HG03039 (cell line): ENCODE measurements around the gene IRF7.
"Not testable (repeated sequence)": the region's sequence is repeated elsewhere in the genome, so short reads cannot be mapped to it uniquely, and the experiment has no call there.

Experiments used
- ATAC-seq: cut with Tn5 transposase; IDR thresholded peaks from one replicate; pipeline ENCODE4 v1.9.1; 2021; ENCODE audit warnings: mild to moderate bottlenecking, moderate library complexity; ENCODE audit not compliant: unreplicated experiment

IRF7 gene

GRCh38 chr11:584287-584686 lies 31.5 kb downstream of the IRF7 start:
- ATAC-seq, result no peak

GRCh38 chr11:581752-582151 lies 34.0 kb downstream of the IRF7 start:
- ATAC-seq, result no peak

- no peak for ATAC-seq
Measured at GRCh38 chr11:581342-581741, 34.4 kb downstream of the IRF7 start.

GRCh38 chr11:579830-580601 lies 35.7 kb downstream of the IRF7 start:
- ATAC-seq, result no peak

GRCh38 chr11:578276-579035 lies 37.3 kb downstream of the IRF7 start:
- ATAC-seq, result no peak

- ATAC-seq, result no peak
Measured at GRCh38 chr11:577611-577894, 38.2 kb downstream of the IRF7 start.

GRCh38 chr11:576811-577610 lies 38.7 kb downstream of the IRF7 start:
- ATAC-seq, result no peak

- peak; percentile 66 for ATAC-seq
Measured at GRCh38 chr11:575996-576768, 39.6 kb downstream of the IRF7 start, which contains the start of gene PHRF1. Gene PHRF1 (plus strand): TSS chr11:576470. CDS start chr11:581513, 5,043 bp downstream.

- peak; percentile 31 for ATAC-seq
Measured at GRCh38 chr11:575313-575995, 40.3 kb downstream of the IRF7 start.

- ATAC-seq, result no peak
Measured at GRCh38 chr11:574632-575312, 41.0 kb downstream of the IRF7 start.

- ATAC-seq, result not testable (repeated sequence)
Measured at GRCh38 chr11:574031-574570, 41.6 kb downstream of the IRF7 start.

- no peak for ATAC-seq
Measured at GRCh38 chr11:573146-573759, 42.5 kb downstream of the IRF7 start.

GRCh38 chr11:571802-572185 lies 44.0 kb downstream of the IRF7 start:
- ATAC-seq, result no peak

- ATAC-seq, result no peak
Measured at GRCh38 chr11:569158-569885, 46.4 kb downstream of the IRF7 start.

- peak; percentile 73 for ATAC-seq
Measured at GRCh38 chr11:568306-569157, 47.2 kb downstream of the IRF7 start.

GRCh38 chr11:567629-568292 lies 48.0 kb downstream of the IRF7 start:
- no peak for ATAC-seq
